HepG2 (cell line): Measurements from ENCODE around the gene PRDM12.

Source experiments
- JUN ChIP-seq: sonication (generic); formaldehyde crosslinking; IDR thresholded peaks from 2 replicates; pipeline ENCODE4 v1.4.0; 2020; ENCODE audit warnings: mild to moderate bottlenecking, missing genetic modification reagents
- NFATC3 ChIP-seq: sonication (generic); formaldehyde crosslinking; IDR thresholded peaks from 2 replicates; pipeline ENCODE4 v1.5.1; 2020; ENCODE audit warnings: mild to moderate bottlenecking, missing genetic modification reagents
- PRMT3 ChIP-seq: sonication (generic); formaldehyde crosslinking; IDR thresholded peaks from 2 replicates; pipeline ENCODE4 v1.8.1; 2022; ENCODE audit warnings: low read depth, mild to moderate bottlenecking, moderate library complexity, missing genetic modification reagents, borderline replicate concordance
- RFX3 ChIP-seq: IDR thresholded peaks from 2 replicates; pipeline ENCODE4 v1.6.1; 2016; ENCODE audit warnings: missing biosample characterization, missing genetic modification reagents
- SMC3 ChIP-seq: IDR thresholded peaks from 2 replicates; pipeline ENCODE4 v1.6.1; 2011; ENCODE audit warnings: low read length, improper control_type of control experiment
- SNRNP70 ChIP-seq: fragments of 200-400 bp; formaldehyde crosslinking; IDR thresholded peaks from 2 replicates; pipeline ENCODE4 v1.6.1; 2017; ENCODE audit warnings: mild to moderate bottlenecking, low read depth, low read length, moderate library complexity
- ZMYM2 ChIP-seq: sonication (generic); formaldehyde crosslinking; IDR thresholded peaks from 2 replicates; pipeline ENCODE4 v1.8.0; 2022; ENCODE audit warnings: mild to moderate bottlenecking, missing genetic modification reagents
- ZNF121 ChIP-seq: sonication (generic); formaldehyde crosslinking; IDR thresholded peaks from 2 replicates; pipeline ENCODE4 v1.5.0; 2020; ENCODE audit warnings: mild to moderate bottlenecking, missing genetic modification reagents
- ZNF597 ChIP-seq: sonication (generic); formaldehyde crosslinking; IDR thresholded peaks from 2 replicates; pipeline ENCODE4 v1.5.0; 2020; ENCODE audit warnings: missing genetic modification reagents
- TF ChIP-seq, protein P1 (sequence below): IDR thresholded peaks from 2 replicates; pipeline ENCODE4 v1.6.1; 2012; ENCODE audit warnings: inconsistent platforms
- TF ChIP-seq, protein P2 (sequence below): sonication (generic); formaldehyde crosslinking; IDR thresholded peaks from 2 replicates; pipeline ENCODE4 v1.4.0; 2020; ENCODE audit warnings: low read depth, mild to moderate bottlenecking, missing genetic modification reagents

GRCh38 chr9:130629443-130630070 is 34.8 kb upstream of the PRDM12 start:
- no peak for TF ChIP-seq SNRNP70
- no peak for TF ChIP-seq ZNF121 (CRISPR knock-in tag)
- no peak for TF ChIP-seq ZMYM2 (CRISPR knock-in tag)
- no peak for TF ChIP-seq RFX3
- TF ChIP-seq, protein P1, sequence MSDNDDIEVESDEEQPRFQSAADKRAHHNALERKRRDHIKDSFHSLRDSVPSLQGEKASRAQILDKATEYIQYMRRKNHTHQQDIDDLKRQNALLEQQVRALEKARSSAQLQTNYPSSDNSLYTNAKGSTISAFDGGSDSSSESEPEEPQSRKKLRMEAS: no peak
- TF ChIP-seq ZNF597 (CRISPR knock-in tag): no peak
- TF ChIP-seq, protein P2, sequence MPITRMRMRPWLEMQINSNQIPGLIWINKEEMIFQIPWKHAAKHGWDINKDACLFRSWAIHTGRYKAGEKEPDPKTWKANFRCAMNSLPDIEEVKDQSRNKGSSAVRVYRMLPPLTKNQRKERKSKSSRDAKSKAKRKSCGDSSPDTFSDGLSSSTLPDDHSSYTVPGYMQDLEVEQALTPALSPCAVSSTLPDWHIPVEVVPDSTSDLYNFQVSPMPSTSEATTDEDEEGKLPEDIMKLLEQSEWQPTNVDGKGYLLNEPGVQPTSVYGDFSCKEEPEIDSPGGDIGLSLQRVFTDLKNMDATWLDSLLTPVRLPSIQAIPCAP (CRISPR knock-in tag): no peak
- TF ChIP-seq PRMT3: no peak
- no peak for TF ChIP-seq JUN (CRISPR knock-in tag)
- no peak for TF ChIP-seq SMC3
- TF ChIP-seq NFATC3: no peak
